Fibroblast of mammary gland (primary cell): ENCODE data around the gene CRYGS.

ENCODE experiments used
- DNase-seq: peaks from one replicate; pipeline ENCODE4 v3.0.0-alpha.2; 2010; ENCODE audit warnings: low read depth
- H3K4me3 ChIP-seq: 2 replicates; pipeline ENCODE4 v1.5.1; 2011; ENCODE audit warnings: low read depth, mild to moderate bottlenecking, low read length, moderate library complexity; ENCODE audit not compliant: control insufficient read depth
- TF ChIP-seq, protein P1 (sequence below): conservative IDR thresholded peaks from 2 replicates; pipeline ENCODE4 v1.5.1; 2011; ENCODE audit warnings: low read depth, low read length, inconsistent platforms; ENCODE audit not compliant: control insufficient read depth, insufficient read depth

CRYGS gene

GRCh38 chr3:186497608-186498007 lies 46.6 kb downstream of the CRYGS start:
- DNase-seq = no peak
- TF ChIP-seq, protein P1, sequence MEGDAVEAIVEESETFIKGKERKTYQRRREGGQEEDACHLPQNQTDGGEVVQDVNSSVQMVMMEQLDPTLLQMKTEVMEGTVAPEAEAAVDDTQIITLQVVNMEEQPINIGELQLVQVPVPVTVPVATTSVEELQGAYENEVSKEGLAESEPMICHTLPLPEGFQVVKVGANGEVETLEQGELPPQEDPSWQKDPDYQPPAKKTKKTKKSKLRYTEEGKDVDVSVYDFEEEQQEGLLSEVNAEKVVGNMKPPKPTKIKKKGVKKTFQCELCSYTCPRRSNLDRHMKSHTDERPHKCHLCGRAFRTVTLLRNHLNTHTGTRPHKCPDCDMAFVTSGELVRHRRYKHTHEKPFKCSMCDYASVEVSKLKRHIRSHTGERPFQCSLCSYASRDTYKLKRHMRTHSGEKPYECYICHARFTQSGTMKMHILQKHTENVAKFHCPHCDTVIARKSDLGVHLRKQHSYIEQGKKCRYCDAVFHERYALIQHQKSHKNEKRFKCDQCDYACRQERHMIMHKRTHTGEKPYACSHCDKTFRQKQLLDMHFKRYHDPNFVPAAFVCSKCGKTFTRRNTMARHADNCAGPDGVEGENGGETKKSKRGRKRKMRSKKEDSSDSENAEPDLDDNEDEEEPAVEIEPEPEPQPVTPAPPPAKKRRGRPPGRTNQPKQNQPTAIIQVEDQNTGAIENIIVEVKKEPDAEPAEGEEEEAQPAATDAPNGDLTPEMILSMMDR = no peak
- H3K4me3 ChIP-seq = no peak overlapping the region

DNA sequence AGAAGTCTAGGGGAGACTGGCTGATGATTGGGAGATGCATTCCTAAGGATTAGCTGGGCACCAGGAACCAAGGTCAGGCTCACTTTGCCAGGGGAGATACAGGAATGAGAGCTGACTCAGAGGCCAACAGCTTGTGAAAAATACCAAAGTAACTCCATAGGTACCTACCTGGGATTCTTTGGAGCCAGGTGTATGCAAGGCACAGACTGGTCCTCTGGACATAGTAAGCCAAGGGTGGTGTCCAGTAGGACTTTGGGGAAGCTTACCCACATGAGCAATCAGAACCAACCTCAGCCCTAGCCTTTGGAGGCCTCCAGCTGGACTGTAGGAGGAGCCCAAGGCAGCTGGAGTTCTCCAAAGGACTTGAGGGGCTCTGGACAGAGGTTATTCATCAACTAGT lies 47.5 kb downstream of the CRYGS start:
- DNase-seq = no peak
- TF ChIP-seq, protein P1 = no peak
- H3K4me3 ChIP-seq = no peak overlapping the region

DNA sequence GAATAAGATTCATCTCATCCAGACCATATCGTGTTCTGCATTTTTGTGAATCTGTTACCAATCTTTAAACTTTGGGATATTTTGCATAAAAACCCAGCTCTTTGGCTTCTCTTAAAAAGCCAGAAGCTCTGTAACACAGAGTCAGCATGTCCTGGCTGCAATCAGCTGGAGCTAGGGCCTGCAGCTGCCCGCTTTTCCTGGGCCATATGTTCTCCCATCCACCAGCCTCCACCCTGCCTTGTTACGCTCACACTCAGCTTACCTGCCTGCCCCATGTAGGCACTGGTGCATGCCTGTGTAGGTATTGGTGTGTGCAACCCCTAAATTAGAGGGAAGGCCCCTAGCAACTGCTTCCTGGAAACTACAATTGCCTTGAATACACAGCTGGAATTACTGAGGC lies 48.2 kb downstream of the CRYGS start:
- DNase-seq = no peak
- TF ChIP-seq, protein P1 = no peak

GRCh38 chr3:186493525-186494255 lies 50.5 kb downstream of the CRYGS start:
- TF ChIP-seq, protein P1 = no peak
- DNase-seq = no peak
- no peak overlapping the region for H3K4me3 ChIP-seq

More for the DNA sequence above, 48.2 kb downstream of the CRYGS start:
- no peak overlapping the region for H3K4me3 ChIP-seq

DNA sequence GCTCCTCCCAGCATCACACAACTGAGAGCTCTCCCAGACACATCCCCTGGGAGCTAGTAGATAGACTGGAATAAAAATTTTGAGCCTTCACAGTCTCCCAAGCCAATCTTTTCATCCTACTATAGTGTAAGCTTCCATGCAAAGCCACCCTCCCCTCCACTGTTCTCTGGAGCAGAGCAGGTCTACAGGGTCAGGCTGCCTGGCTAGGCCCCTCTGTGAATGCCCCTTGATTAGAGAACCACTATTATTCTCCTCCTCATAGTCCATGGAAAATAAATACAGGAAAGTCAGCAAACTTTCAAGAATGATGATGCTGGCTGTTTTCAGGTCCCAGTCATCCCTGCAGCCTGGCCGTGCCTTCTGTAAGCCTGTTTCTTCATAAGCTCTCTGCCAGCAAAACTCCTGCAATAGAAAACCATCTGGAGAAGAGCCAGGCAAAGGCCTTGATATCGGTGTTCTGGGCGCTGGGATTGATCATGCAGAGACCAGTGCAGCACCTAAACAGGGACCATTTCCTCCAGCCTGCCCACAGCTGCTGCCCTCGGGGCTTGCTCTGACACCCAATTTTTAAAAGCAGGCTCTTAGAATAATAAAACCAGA lies 51.7 kb downstream of the CRYGS start:
- TF ChIP-seq, protein P1 = no peak
- no peak overlapping the region for H3K4me3 ChIP-seq
- DNase-seq = no peak

- TF ChIP-seq, protein P1 = no peak
- DNase-seq = peak; percentile 60
- H3K4me3 ChIP-seq = no peak overlapping the region
Measured at GRCh38 chr3:186489507-186489906, 54.7 kb downstream of the CRYGS start.
